Thyroid gland (tissue), 4 donors: Measurements from ENCODE around the gene NTN1. TPM values are rescaled to one million over a fixed set of nuclear protein-coding genes. Genes with fewer than 3 reads are reported as not detected.

Experiments
- DNase-seq, 2 donors: peaks; one replicate each; pipeline ENCODE4 v3.0.0-alpha.2; 2019
- H3K27ac ChIP-seq, 3 donors: fragments of 200-600 bp; sonication (generic); 1 replicate in 2 of 3; 2 replicates in 1 of 3; pipeline ENCODE4 v1.5.1; 2016 to 2019; ENCODE audit warnings: mild to moderate bottlenecking in 1 of 3, moderate library complexity in 1 of 3
- H3K27me3 ChIP-seq: fragments of 200-600 bp; sonication (generic); one replicate; pipeline ENCODE4 v1.5.1; 2019
- H3K36me3 ChIP-seq, 2 donors: fragments of 200-600 bp; sonication (generic); one replicate each; pipeline ENCODE4 v1.5.1; 2016 to 2019
- H3K4me1 ChIP-seq, 2 donors: fragments of 200-600 bp; sonication (generic); one replicate each; pipeline ENCODE4 v1.5.1; 2017 to 2019
- H3K4me3 ChIP-seq, 3 donors: fragments of 200-600 bp; sonication (generic); replicated peaks in 1 of 3; 1 replicate in 2 of 3; 2 replicates in 1 of 3; pipeline ENCODE4 v1.5.1; 2016; ENCODE audit warnings: mild to moderate bottlenecking in 1 of 3
- H3K9me3 ChIP-seq: fragments of 200-600 bp; sonication (generic); one replicate; pipeline ENCODE4 v1.5.1; 2017
- POLR2A ChIP-seq, 2 donors: fragments of 450-650 bp; IDR thresholded peaks; one replicate each; pipeline ENCODE4 v1.6.1; 2017; ENCODE audit warnings: antibody characterized with exemption in 2 of 2, mild to moderate bottlenecking in 2 of 2, moderate library complexity in 1 of 2
- WGBS, 2 donors: methylation state at CpG; one replicate each; pipeline ENCODE4 v1.1.5; 2017; 5-methylcytosine and 5-hydroxymethylcytosine counted together
- intact Hi-C: fragments of 100-400 bp; cut with DNase I; formaldehyde crosslinking; loops from one replicate; pipeline ENCODE4 v1.15.1; 2023
- total RNA-seq, 4 donors: library from RNA; depleted of rRNA; stranded (reverse); fragments of >200 nt; gene quantifications; one replicate each; pipeline ENCODE4 v1.2.3, GENCODE V29; 2016
- TF ChIP-seq, protein P1 (sequence below), 6 experiments: fragments of 200-600 bp in 3 of 6; fragments of 450-650 bp in 3 of 6; sonication (generic) in 3 of 6; IDR thresholded peaks; one replicate each; pipeline ENCODE4 v1.5.1; 2016 to 2019; ENCODE audit warnings: antibody characterized with exemption in 6 of 6, mild to moderate bottlenecking in 2 of 6, inconsistent platforms in 1 of 6, moderate library complexity in 1 of 6

Gene NTN1
- total RNA-seq, 4 donors from 2014 or later = 4.1 to 9.2 (median 7.1) TPM

DNA sequence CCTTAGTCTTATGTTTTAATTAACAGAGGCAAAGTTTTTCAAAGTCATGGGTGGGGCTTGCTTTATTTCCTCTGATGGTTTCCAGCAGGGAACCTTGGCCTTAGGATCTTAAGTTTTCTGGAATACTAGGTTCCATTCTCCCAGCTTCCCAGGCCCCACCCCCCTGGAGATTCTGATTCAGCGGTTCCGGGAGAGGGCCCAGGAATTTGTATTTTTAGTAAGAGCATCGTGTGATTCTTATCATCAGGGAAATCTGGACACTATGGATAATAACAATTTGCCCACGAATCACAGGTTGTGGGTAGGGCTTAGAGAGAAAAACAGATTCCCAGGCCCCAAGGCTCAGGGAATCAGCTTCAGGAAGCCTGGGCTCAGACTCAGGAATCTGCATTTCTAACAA lies 263.6 kb downstream of the NTN1 start:
- no peaks in the 10 kb centered on the region for H3K27me3 ChIP-seq
- intact Hi-C loops = no loop called here
- H3K4me3 ChIP-seq = no peak overlapping the region
- DNase-seq = no peak
- no peak overlapping the region for H3K27ac ChIP-seq
- H3K36me3 ChIP-seq = no peaks in the 10 kb centered on the region
- H3K4me1 ChIP-seq = no peaks in the 10 kb centered on the region
- TF ChIP-seq POLR2A (IDR thresholded peaks at IDR 0.05) = no peak
- TF ChIP-seq, protein P1, sequence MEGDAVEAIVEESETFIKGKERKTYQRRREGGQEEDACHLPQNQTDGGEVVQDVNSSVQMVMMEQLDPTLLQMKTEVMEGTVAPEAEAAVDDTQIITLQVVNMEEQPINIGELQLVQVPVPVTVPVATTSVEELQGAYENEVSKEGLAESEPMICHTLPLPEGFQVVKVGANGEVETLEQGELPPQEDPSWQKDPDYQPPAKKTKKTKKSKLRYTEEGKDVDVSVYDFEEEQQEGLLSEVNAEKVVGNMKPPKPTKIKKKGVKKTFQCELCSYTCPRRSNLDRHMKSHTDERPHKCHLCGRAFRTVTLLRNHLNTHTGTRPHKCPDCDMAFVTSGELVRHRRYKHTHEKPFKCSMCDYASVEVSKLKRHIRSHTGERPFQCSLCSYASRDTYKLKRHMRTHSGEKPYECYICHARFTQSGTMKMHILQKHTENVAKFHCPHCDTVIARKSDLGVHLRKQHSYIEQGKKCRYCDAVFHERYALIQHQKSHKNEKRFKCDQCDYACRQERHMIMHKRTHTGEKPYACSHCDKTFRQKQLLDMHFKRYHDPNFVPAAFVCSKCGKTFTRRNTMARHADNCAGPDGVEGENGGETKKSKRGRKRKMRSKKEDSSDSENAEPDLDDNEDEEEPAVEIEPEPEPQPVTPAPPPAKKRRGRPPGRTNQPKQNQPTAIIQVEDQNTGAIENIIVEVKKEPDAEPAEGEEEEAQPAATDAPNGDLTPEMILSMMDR (IDR thresholded peaks at IDR 0.05) = no peak
- WGBS, 2 donors = 52 to 62% methylated on average over 4 of the region's 4 CpGs
- H3K9me3 ChIP-seq = no peaks in the 10 kb centered on the region

GRCh38 chr17:9285602-9286427 lies 264.5 kb downstream of the NTN1 start:
- intact Hi-C loops = no loop called here
- Histone ChIP-seq H3K27me3 (no peaks in the 10 kb centered on the region), H3K27ac (no peak overlapping the region)

GRCh38 chr17:9286434-9286833 lies 265.1 kb downstream of the NTN1 start:
- WGBS, 2 donors = 87 to 91% methylated on average over 7 of the region's 7 CpGs
- intact Hi-C loops = no loop called here
- Histone ChIP-seq H3K27ac (no peak overlapping the region), H3K27me3 (no peaks in the 10 kb centered on the region), H3K4me1 (no peaks in the 10 kb centered on the region), H3K36me3 (no peaks in the 10 kb centered on the region), H3K4me3 (no peak overlapping the region), H3K9me3 (no peaks in the 10 kb centered on the region)
- no peak for DNase-seq
- TF ChIP-seq POLR2A (IDR thresholded peaks at IDR 0.05) = no peak
- TF ChIP-seq, protein P1 (IDR thresholded peaks at IDR 0.05) = no peak

More at GRCh38 chr17:9285602-9286427, 264.5 kb downstream of the NTN1 start:
- WGBS, 2 donors = 88 to 91% methylated on average over 14 of the region's 14 CpGs
- no peak overlapping the region for H3K4me3 ChIP-seq
- TF ChIP-seq, protein P1 (IDR thresholded peaks at IDR 0.05) = no peak
- no peak for TF ChIP-seq POLR2A (IDR thresholded peaks at IDR 0.05)
- no peaks in the 10 kb centered on the region for H3K9me3 ChIP-seq
- H3K36me3 ChIP-seq = no peaks in the 10 kb centered on the region
- DNase-seq = no peak
- no peaks in the 10 kb centered on the region for H3K4me1 ChIP-seq

- Histone ChIP-seq H3K27ac (no peak overlapping the region), H3K4me1 (no peaks in the 10 kb centered on the region), H3K4me3 (no peak overlapping the region), H3K36me3 (no peaks in the 10 kb centered on the region), H3K9me3 (no peaks in the 10 kb centered on the region), H3K27me3 (no peaks in the 10 kb centered on the region)
- intact Hi-C loops = no loop called here
- DNase-seq = no peak
- TF ChIP-seq POLR2A (IDR thresholded peaks at IDR 0.05) = no peak
- TF ChIP-seq, protein P1 (IDR thresholded peaks at IDR 0.05) = no peak
- WGBS, 2 donors = 86 to 93% methylated on average over 2 of the region's 2 CpGs
Measured at GRCh38 chr17:9287306-9287705, 266.0 kb downstream of the NTN1 start.

- no peak for DNase-seq
- intact Hi-C loops = no loop called here
- 76 to 89% methylated on average over 7 of the region's 7 CpGs for WGBS, 2 donors
- peaks cover 3 to 6% of the 10 kb centered on the region in 2 donors for H3K4me1 ChIP-seq
- H3K36me3 ChIP-seq = no peaks in the 10 kb centered on the region
- no peak overlapping the region for H3K4me3 ChIP-seq
- H3K27me3 ChIP-seq = no peaks in the 10 kb centered on the region
- H3K9me3 ChIP-seq = no peaks in the 10 kb centered on the region
- TF ChIP-seq, protein P1 (IDR thresholded peaks at IDR 0.05) = no peak
- TF ChIP-seq POLR2A (IDR thresholded peaks at IDR 0.05) = no peak
- H3K27ac ChIP-seq = no peak overlapping the region
Measured at GRCh38 chr17:9290226-9290613, 268.9 kb downstream of the NTN1 start.
